Upper lobe of left lung (tissue), 6 donors: ENCODE data around the gene TNPO1. TPM values are rescaled to one million over a fixed set of nuclear protein-coding genes. Genes with fewer than 3 reads are reported as not detected.

Source experiments
- ATAC-seq, 2 donors: fragments of 200-7000 bp; cut with Tn5 transposase; one replicate each; pipeline ENCODE4 v1.9.1; 2022; ENCODE audit warnings: mild to moderate bottlenecking in 2 of 2, moderate library complexity in 2 of 2; ENCODE audit not compliant: low FRiP score in 2 of 2
- DNase-seq, 2 donors: peaks; one replicate each; pipeline ENCODE4 v3.0.0-alpha.2; 2019 to 2020
- H3K27ac ChIP-seq, 4 donors: fragments of 200-600 bp; sonication (generic); one replicate each; pipeline ENCODE4 v1.5.1; 2016 to 2019
- H3K27me3 ChIP-seq, 4 donors: fragments of 200-600 bp; sonication (generic); one replicate each; pipeline ENCODE4 v1.5.1; 2017 to 2019
- H3K36me3 ChIP-seq, 4 donors: fragments of 200-600 bp; sonication (generic); one replicate each; pipeline ENCODE4 v1.5.1; 2016 to 2019
- H3K4me1 ChIP-seq, 4 donors: fragments of 200-600 bp; sonication (generic); one replicate each; pipeline ENCODE4 v1.5.1; 2018 to 2019
- H3K4me3 ChIP-seq, 4 donors: fragments of 200-600 bp; sonication (generic); one replicate each; pipeline ENCODE4 v1.5.1; 2017 to 2019; ENCODE audit warnings: mild to moderate bottlenecking in 2 of 4, moderate library complexity in 1 of 4
- H3K9me3 ChIP-seq, 4 donors: fragments of 200-600 bp; sonication (generic); one replicate each; pipeline ENCODE4 v1.5.1; 2018 to 2019
- EP300 ChIP-seq, 4 donors: sonication (generic); formaldehyde crosslinking; IDR thresholded peaks; one replicate each; pipeline ENCODE4 v1.5.1; 2017; ENCODE audit warnings: antibody characterized with exemption in 4 of 4, control low read depth in 2 of 4
- POLR2A ChIP-seq, 4 donors: fragments of 450-650 bp; IDR thresholded peaks; one replicate each; pipeline ENCODE4 v1.5.1; 2016 to 2017; ENCODE audit warnings: antibody characterized with exemption in 4 of 4, mild to moderate bottlenecking in 2 of 4
- POLR2AphosphoS5 ChIP-seq, 2 donors: sonication (generic); formaldehyde crosslinking; IDR thresholded peaks; one replicate each; pipeline ENCODE4 v1.5.1; 2017; ENCODE audit warnings: antibody characterized with exemption in 2 of 2
- WGBS, 2 donors: methylation state at CpG; one replicate each; pipeline ENCODE4 v1.1.5; 2017 to 2018; 5-methylcytosine and 5-hydroxymethylcytosine counted together
- small RNA-seq, 4 donors: library from RNA; depleted of rRNA; stranded (forward); fragments of <200 nt; gene quantifications; one replicate each; pipeline ENCODE3, GENCODE V24; 2016
- total RNA-seq, 6 donors: library from RNA; depleted of rRNA in 4 of 6; stranded (reverse); fragments of >200 nt in 4 of 6; gene quantifications; one replicate each; pipeline versions ENCODE4 v1.1.0 to v1.2.1, GENCODE V29; 2016 to 2021
- TF ChIP-seq, protein P1 (sequence below), 6 experiments: fragments of 450-650 bp in 4 of 6; fragments of 200-600 bp in 2 of 6; sonication (generic) in 2 of 6; IDR thresholded peaks; one replicate each; pipeline ENCODE4 v1.5.1; 2016 to 2019; ENCODE audit warnings: antibody characterized with exemption in 6 of 6
- donor health status: DM: no; HTN: no; CAD: no; lungs with moderate emphysema.
- donor health status: DM: no; HTN: yes; CAD: no; lungs with severe emphysema.

TNPO1 gene
- total RNA-seq, 6 donors from 2014 or later = 39.5 to 150 (median 70.9) TPM

DNA sequence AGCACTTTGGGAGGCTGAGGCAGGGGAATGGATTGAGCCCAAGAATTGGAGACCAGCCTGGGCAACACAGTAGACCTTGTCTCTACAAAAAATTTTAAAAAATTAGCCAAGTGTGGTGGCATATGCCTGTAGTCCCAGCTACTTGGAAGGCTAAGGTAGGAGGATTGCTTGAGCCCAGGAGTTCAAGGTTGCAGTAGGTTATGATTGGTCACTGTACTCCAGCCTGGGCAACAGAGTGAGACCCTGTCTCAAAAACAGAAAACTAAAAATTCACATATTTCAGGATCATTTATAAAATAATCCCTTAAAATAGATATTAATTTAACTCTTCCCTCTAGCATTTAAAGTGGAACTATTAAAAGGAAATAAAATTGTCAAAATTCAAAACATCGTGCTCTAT, 142.8 kb downstream of the TNPO1 start:
- H3K9me3 ChIP-seq = no peaks in the 10 kb centered on the region
- no peak for TF ChIP-seq POLR2A (IDR thresholded peaks at IDR 0.05)
- TF ChIP-seq EP300 (IDR thresholded peaks at IDR 0.05) = no peak
- TF ChIP-seq, protein P1, sequence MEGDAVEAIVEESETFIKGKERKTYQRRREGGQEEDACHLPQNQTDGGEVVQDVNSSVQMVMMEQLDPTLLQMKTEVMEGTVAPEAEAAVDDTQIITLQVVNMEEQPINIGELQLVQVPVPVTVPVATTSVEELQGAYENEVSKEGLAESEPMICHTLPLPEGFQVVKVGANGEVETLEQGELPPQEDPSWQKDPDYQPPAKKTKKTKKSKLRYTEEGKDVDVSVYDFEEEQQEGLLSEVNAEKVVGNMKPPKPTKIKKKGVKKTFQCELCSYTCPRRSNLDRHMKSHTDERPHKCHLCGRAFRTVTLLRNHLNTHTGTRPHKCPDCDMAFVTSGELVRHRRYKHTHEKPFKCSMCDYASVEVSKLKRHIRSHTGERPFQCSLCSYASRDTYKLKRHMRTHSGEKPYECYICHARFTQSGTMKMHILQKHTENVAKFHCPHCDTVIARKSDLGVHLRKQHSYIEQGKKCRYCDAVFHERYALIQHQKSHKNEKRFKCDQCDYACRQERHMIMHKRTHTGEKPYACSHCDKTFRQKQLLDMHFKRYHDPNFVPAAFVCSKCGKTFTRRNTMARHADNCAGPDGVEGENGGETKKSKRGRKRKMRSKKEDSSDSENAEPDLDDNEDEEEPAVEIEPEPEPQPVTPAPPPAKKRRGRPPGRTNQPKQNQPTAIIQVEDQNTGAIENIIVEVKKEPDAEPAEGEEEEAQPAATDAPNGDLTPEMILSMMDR (IDR thresholded peaks at IDR 0.05) = no peak
- TF ChIP-seq POLR2AphosphoS5 (IDR thresholded peaks at IDR 0.05) = no peak
- DNase-seq = no peak
- H3K4me1 ChIP-seq = peaks cover 31 to 48% (median 39%) of the 10 kb centered on the region in 4 donors
- peak overlapping the region in 3 of 4 donors; percentile 21 to 34 (median 30) for H3K27ac ChIP-seq
- WGBS, 2 donors = 91 to 96% methylated on average over 1 of the region's 1 CpG
- peak overlapping the region in 1 of 4 donors; percentile 60 for H3K4me3 ChIP-seq
- no peak for ATAC-seq
- H3K36me3 ChIP-seq = no peaks in the 10 kb centered on the region
- H3K27me3 ChIP-seq = no peaks in the 10 kb centered on the region

Small RNAs within 50 kb of the gene (small RNA-seq; reads per million reads assigned to genes)
- gene MIR4804 (0 reads per million in 4 donors), gene RF00019 (0 reads per million in 4 donors)

Other genes starting within 250 kb of the TNPO1 start
- gene FCHO2, start 139.4 kb downstream of the TNPO1 start, total RNA-seq = 10 to 100 TPM; 37.6 to 99.5 (median 79.7) TPM